ENCODE data around the gene KLHL22. TPM values are rescaled to one million over a fixed set of nuclear protein-coding genes. Genes with fewer than 3 reads are reported as not detected.

Gene KLHL22
- total and polyA plus RNA-seq, 2 donors (not counting 3 experiments of a cell fraction or from before 2014, with no cell fraction given) = 24.2 to 33.6 TPM

DNA sequence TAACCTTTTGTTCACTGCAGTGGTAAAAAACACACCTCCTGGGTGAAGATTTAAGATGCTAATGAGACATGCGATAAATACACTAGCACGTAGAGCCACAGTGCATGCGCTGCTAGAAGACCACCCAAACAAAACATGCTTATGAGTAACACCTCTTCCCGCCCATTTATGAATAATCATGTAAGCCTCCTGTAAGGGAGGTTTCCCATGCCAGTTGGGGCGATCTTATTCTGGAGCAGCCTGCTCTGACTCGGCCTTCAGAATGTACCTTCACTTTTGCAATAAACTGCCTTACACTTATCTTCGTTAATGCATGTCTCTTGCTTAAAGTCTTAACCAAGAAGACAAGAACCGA lies 39.9 kb downstream of the KLHL22 start:
- Histone ChIP-seq H3K9me3 (replicated peaks; ENCODE audit: control insufficient read depth, insufficient read depth, low read length) (no peaks in the 10 kb centered on the region), H3K9me1 (replicated peaks; ENCODE audit: control insufficient read depth, extremely low read depth, insufficient read depth, low read length) (no peaks in the 10 kb centered on the region), H3K4me2 (ENCODE audit: insufficient read depth, low read length) (no peak overlapping the region), H3K27me3 (ENCODE audit: control insufficient read depth in 2 of 2, insufficient read depth in 2 of 2, low read length in 2 of 2) (no peaks in the 10 kb centered on the region), H4K20me1 (replicated peaks; ENCODE audit: control insufficient read depth, extremely low read depth, insufficient read depth, low read length) (no peaks in the 10 kb centered on the region), H3K79me2 (ENCODE audit: control insufficient read depth, insufficient read depth, low read length) (no peaks in the 10 kb centered on the region), H3K4me3 (replicated peaks in 1 of 3; ENCODE audit: insufficient read depth in 1 of 3, low read depth in 1 of 3, low read length in 3 of 3) (no peak overlapping the region), H3K27ac (ENCODE audit: insufficient read depth, low read depth, low read length) (no peak overlapping the region), H3K4me1 (ENCODE audit: control insufficient read depth, extremely low read depth, insufficient read depth, low read length) (no peaks in the 10 kb centered on the region), H2AFZ (ENCODE audit: low read depth, low read length) (no peak overlapping the region), H3K36me3 (ENCODE audit: control insufficient read depth in 2 of 2, extremely low read depth in 1 of 2, insufficient read depth in 2 of 2, low read length in 2 of 2) (peaks cover 0 to 4% of the 10 kb centered on the region in 2 experiments), H3K9ac (replicated peaks; ENCODE audit: extremely low read depth, insufficient read depth, low read length) (no peak overlapping the region)
- DNase-seq (ENCODE audit: low read depth, low spot score) (no peak), FAIRE-seq (no peak)
- CTCF ChIA-PET = interaction anchor here (0.9 to 5.8 kb wide), 11 partner anchors 13 to 136 kb away, joined by 3 to 337 read pairs (median 5); partner anchors contain the start of genes DGCR6L and KLHL22
- POLR2A ChIA-PET = interaction anchor here (1.3 kb wide), 1 partner anchor 37 kb away, joined by 13 read pairs; no protein-coding TSS in a partner anchor
- TF ChIP-seq FOS (IDR thresholded peaks at IDR 0.05; ENCODE audit: borderline replicate concordance, insufficient read depth, low read length) (no peak), POLR2A (IDR thresholded peaks at IDR 0.05; ENCODE audit: low read depth, low read length) (no peak), MYC (IDR thresholded peaks at IDR 0.05; ENCODE audit: low read depth, low read length) (no peak), POLR2AphosphoS5 (IDR thresholded peaks at IDR 0.05; ENCODE audit: insufficient read depth, low read depth, low read length) (no peak), GATA2 (IDR thresholded peaks at IDR 0.05; ENCODE audit: insufficient read depth, insufficient read length, low read depth, low read length) (no peak), JUN (IDR thresholded peaks at IDR 0.05; ENCODE audit: borderline replicate concordance, insufficient read depth, insufficient read length, low read depth) (no peak), EZH2 (IDR thresholded peaks at IDR 0.05; ENCODE audit: borderline replicate concordance, low read depth, low read length, severe bottlenecking) (no peak)
- TF ChIP-seq, protein P1, sequence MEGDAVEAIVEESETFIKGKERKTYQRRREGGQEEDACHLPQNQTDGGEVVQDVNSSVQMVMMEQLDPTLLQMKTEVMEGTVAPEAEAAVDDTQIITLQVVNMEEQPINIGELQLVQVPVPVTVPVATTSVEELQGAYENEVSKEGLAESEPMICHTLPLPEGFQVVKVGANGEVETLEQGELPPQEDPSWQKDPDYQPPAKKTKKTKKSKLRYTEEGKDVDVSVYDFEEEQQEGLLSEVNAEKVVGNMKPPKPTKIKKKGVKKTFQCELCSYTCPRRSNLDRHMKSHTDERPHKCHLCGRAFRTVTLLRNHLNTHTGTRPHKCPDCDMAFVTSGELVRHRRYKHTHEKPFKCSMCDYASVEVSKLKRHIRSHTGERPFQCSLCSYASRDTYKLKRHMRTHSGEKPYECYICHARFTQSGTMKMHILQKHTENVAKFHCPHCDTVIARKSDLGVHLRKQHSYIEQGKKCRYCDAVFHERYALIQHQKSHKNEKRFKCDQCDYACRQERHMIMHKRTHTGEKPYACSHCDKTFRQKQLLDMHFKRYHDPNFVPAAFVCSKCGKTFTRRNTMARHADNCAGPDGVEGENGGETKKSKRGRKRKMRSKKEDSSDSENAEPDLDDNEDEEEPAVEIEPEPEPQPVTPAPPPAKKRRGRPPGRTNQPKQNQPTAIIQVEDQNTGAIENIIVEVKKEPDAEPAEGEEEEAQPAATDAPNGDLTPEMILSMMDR (IDR thresholded peaks at IDR 0.05; ENCODE audit: extremely low read depth in 1 of 2, insufficient read depth in 1 of 2, low read depth in 1 of 2, low read length in 2 of 2) = no peak
- TF ChIP-seq, protein P2, sequence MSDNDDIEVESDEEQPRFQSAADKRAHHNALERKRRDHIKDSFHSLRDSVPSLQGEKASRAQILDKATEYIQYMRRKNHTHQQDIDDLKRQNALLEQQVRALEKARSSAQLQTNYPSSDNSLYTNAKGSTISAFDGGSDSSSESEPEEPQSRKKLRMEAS (IDR thresholded peaks at IDR 0.05; ENCODE audit: insufficient read depth, insufficient read length) = no peak
- dilution Hi-C loops (cut with MboI; ENCODE audit: extremely low pct_ligation_motif_present, low sequenced_read_pairs) = no loop called here
- BruUV-seq (replicated peaks) = no TSS peak
- intact Hi-C loops (cut with micrococcal nuclease) = loop anchor here (1.0 to 5.0 kb wide), 4 partner anchors 24 to 298 kb away; no protein-coding TSS in a partner anchor

Data from endothelial cell of umbilical vein (primary cell).